GM21528 (cell line): Measurements from ENCODE around the gene DMC1.

Experiments
- ATAC-seq: cut with Tn5 transposase; IDR thresholded peaks from one replicate; pipeline ENCODE4 v1.9.1; 2021; ENCODE audit warnings: mild to moderate bottlenecking, moderate library complexity; ENCODE audit not compliant: unreplicated experiment, low FRiP score

DMC1 gene

DNA sequence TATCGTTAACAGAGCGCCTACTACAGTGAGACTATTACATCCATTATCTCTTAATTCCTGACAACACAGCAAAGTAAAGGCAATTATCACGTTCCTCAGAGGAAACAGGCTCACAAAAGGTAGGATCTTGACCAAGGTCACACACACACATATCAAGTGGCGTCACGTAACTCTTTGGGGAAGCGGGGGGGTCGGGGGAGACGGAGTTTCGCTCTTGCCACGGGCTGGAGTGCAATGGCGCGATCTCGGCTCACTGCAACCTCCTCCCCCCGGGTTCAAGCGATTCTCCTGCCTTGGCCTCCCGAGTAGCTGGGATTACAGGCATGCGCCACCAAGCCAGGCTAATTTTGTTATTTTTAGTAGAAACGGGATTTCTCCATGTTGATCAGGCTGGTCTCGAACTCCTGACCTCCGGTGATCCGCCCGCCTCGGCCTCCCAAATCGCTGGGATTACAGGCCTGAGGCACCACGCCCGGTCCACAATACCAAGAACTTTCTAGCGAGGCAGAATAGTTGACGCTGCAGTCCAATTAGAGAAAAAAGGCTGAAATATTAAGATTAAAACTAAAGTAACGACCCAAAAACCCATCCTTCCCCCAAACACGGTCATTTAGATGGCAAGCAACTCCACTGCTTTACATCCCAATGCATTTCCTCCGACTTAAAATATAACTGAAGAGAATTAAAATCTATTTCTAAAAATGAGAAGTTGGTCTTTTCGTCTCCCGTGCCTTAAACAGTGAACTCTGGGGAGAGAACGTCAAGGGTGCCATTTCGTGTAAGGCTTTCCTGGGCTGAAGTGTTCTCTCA is 65.0 kb downstream of the DMC1 start:
- no peak for ATAC-seq

DNA sequence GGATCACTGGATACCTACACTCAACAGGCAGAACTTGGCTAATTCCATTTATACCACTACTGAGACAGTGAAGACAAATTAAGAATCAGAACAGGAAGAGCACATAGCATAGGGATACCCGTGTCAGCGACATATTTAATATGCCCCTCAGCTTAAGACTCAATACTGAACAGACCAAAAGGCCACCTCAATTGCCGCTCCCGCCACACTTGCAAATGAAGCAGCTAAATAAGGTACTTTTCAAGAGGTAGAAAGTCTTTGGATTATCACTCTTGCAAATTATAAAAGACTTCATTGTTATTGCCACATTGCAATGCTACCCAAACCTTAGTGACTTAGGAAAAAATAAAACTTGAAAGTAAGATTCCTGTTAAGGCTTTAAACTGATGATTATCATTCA is 67.0 kb downstream of the DMC1 start:
- ATAC-seq, result no peak

DNA sequence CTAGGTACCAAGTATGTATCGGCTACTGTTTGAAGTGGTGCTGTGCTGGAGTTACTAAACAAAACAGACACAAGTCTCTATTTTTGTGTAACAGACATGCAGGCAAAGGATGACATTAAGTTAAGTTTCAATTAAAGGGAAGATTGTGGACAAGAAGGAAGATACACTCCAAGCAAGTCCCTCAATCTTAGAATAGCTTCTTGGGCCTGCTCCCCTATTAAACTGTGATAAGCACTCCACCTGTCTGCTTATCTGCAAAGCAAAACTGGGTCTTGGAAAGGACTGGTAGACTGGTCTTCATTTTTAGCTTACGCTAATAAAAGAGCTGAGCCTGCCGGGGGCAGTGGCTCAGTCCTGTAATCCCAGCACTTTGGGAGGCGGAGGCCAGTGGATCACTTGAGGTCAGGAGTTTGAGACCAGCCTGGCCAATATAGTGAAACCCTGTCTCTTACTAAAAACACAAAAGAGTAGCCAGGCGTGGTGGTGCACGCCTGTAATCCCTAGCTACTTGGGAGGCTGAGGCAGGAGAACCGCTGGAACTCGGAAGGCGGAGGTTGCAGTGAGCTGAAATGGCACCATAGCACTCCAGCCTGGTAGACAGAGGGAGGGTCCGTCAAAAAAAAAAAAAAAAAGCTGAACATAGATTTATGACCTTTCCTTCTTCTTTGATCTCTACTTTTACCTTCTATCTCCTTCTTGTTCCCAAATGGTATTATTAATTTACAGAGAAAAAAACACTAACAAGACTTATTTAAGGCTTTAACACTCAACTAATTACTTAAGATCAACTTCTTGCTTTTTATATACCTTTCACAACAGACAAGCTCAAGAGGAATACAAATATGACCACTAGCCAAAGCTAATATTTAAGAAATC is 67.9 kb downstream of the DMC1 start:
- ATAC-seq, result no peak

DNA sequence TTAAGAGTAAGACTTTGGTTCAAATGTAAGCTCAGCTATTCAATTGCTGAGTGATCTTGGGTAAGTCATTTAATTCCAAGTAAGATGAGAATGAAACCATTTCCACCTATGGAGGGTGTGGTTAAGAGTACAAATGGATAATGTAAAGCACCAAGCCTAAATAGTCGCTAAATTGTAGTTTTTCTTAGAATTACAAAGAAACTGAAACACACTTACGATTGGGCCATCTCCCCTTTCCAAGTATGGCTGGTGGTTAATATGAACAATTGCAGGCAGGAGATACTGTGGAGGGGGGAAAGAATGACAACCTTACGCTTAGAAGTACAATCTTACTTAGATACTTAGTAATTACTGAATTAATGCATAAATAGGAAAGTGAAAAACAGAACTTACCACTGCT is 72.1 kb downstream of the DMC1 start:
- ATAC-seq, result no peak

DNA sequence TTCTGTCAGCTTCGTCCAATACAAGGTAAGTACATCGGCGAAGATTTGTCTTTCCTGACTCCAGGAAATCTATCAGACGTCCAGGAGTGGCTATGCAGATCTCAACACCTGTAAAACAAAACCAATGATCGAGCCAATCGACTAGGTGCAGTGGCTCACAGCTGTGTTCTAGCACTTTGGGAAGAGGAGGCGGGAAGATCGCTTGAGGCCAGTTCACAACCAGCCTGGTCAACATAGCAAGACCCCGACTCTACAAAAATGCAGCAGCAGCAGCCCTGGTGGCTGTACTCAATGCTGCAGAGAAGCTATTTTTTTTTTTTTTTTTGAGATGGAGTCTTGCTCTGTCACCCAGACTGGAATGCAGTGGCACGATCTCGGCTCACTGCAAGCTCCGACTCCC is 75.0 kb downstream of the DMC1 start:
- no peak for ATAC-seq

DNA sequence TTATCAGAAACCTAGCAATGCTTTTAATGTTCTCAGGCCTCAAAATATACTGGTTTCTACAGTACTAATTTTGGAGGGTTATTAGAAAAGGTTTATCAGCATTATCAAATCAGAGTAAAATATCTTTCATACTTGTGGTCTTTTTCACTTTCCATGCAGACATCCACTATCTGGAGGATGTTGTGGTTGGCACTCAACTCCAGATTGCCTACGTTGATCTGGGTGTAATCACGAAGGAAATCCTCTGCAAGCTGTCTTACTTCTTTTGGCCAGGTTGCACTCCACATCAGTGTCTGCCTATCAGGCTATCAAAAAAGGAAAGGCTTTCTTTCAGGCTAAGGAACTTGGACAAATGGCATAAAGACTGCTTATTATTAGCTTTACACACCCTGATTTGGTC is 75.5 kb downstream of the DMC1 start:
- ATAC-seq, result no peak

DNA sequence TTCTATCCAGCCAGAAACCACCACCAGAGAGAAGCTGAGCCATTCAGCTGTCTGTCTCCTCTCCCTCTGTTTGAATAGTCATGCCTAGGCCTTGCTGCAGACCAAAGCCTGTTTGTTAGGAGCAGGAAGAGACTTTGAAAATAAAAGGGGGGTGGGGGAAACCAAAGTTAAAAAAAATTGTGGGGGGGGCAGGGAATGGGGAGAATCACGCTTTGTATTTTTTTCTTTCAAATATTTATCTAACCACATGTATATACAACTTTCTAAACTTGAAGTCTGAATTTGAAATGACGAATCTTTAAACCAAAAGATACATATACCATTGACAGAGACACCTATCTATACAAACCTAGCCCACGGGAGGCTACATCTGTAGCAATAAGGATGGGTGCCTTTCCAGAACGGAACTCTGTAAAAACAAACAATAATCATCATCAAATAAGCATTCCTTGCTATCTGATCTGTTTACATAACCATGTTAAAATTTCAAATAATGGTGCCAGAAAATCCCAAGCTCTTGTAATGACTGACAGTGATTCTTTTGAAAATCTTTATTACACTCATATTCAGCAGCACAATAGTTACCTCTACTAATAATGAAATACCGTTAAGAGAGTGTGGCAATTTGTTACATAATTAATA is 78.2 kb downstream of the DMC1 start:
- no peak for ATAC-seq

DNA sequence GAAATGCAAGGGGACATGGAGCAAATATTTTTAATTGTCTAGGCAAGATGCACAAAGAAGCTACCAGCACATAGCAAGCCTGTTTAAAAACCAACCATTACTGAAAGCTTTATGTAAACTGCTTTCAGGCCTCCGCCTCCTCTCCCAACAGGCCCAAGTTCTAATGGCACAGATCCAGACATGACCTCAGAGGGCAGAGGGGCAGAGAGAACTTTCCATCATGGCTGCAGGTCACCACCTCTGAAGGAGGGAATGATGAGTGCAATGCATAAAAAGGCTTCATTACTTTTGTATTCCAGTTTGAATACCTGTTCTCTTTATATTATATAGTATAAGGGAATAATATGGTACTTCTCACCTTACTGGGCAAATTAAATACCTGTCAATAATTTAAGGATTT is 79.1 kb downstream of the DMC1 start:
- no peak for ATAC-seq

DNA sequence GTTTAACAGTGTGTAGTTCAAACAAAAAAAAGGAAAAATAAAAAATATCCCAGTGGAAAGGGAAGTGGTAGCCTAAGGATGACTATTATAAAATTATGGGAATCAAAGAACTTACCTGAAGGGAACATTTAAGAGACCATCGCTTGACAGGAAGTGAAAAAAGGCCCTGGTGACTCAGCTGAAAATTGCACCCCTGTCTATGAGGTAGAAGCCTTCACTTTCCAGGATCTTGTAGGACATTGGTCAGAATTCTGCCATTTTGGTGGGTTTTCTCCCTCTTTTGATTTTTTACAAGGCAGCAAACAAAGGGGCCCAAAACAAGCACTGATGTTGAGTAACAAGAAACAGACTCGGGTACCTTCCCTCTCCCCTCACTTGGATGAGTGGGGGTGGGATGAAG is 79.5 kb downstream of the DMC1 start:
- ATAC-seq, result no peak

DNA sequence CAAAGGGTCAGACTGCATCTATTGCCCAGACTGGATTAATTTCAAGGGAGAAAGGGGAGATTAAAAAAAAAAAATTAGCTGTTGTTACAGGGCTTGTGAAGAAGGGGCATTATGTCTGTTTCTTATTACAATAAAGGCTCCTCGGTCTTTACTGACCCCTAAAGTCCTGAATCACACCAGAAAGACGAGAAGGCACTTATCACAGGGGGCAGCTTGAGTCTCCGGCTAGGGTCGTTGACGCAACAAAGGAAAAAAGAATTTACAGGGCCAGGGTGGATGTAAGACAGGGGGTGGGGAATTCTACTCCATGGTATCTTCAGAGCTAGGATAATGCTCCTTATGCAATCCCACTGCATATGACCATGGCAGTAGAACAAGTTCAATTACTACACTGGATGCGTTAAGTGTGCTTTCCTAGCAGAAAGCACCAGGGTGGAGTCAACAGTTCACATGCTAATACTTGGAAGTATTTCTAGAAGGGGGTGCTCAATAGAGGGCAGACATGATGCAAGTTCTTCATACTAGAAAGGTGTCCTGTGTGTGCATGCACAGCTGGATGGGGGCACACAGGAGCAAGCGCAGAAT is 80.3 kb downstream of the DMC1 start:
- no peak for ATAC-seq

DNA sequence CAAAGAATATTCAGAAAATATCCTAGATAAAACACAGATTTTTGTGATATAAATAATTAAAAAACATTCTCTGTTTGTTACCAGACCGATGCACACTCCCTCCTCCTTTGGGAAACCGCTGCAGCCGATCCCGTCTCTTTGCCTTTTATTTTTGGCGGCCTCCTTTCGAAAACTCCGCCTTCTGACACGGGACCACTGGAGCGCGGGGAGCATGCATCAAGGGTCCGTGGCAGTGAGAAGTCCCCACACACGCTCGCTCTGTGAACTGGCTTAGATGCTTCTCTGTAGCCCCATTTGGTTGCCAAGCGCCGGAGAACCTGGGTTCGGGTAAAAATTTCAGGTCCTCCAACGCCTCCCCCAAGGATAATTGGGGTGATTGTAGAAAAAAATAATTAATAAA is 80.8 kb downstream of the DMC1 start:
- ATAC-seq, result no peak

DNA sequence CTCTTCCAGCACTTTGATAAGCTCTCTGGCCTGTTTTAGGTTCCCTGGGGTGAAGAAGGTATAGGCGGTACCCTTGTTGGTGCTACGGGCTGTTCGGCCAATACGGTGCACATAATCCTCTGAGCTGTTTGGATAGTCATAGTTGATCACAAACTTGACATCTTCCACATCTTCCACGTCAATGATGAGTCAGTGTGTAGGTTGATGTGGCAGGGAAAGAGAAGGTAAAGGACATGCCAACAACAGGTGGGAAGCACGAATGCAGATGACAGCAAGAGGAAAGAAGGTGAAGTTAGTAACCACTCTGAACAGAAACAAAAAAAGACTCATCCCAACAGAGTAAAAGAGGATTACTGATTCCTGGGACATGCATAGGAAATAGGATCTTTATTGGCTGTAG is 82.0 kb downstream of the DMC1 start:
- ATAC-seq, result no peak

DNA sequence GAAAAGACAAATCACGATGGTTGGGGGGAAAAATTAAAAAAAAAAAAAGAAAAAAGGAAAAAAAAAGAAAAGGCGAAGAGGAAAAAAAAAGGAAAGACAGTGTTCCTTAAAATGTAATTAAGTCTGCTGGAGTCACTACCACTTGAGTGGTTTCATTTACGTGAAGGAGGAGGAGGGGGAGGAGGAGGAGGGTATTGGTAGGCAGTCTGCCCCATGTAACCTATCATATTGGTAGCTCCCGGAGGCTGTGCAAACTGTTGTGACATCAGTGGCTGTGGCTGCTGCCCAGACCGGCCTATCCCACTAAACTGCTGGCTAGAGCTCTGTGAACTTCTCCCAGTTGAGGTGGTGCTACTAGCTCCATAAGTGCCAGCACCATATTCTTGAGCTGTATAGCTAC is 84.2 kb downstream of the DMC1 start:
- no peak for ATAC-seq

DNA sequence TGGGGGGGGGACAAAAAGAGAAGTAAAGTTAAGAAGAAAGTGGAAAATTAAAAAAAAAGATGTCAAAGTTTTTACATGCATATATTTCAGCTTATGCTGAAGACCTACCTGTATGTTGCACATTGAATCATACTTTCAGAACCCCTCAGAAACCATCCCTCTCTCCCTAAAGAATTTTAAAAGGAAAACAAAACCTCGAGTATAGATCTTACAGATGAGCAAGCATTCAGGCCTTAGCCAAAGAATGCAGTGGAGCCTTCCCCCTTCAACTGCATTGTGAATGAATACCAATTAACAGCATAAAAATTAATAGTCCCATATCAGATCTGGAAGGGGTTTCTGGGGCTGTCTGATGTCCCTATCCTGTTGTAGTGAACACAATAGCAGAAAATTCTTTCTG is 85.7 kb downstream of the DMC1 start:
- ATAC-seq, result no peak

DNA sequence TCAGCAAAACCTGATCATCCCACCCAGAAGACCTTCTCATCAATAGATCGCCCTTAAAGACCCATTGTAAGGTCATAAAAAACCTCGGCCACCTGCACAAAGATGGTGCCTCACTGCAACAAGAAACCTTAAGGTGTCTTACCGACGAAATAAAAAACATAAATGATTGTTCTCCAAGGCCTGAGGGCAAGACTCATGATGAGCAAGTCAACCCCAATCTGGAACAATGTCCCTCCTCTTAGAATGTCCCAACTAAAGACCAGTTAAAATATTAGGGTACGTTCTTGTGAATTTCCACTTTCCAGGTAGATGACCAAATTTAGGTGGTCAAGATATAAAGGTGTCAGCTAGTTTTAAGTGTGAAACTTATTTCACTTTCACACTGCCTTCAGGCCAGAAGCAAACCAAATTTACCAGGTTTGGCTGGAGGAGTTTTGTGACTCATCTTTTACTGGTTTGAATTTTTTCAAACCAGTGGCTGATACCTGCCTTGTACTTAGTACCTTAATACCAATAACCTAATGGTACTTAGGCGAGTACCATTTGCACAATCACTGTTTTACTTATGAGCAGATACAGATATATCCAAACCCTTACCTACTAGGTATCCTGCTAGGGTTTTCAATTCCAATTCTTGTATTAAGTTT is 87.2 kb downstream of the DMC1 start:
- no peak for ATAC-seq

DNA sequence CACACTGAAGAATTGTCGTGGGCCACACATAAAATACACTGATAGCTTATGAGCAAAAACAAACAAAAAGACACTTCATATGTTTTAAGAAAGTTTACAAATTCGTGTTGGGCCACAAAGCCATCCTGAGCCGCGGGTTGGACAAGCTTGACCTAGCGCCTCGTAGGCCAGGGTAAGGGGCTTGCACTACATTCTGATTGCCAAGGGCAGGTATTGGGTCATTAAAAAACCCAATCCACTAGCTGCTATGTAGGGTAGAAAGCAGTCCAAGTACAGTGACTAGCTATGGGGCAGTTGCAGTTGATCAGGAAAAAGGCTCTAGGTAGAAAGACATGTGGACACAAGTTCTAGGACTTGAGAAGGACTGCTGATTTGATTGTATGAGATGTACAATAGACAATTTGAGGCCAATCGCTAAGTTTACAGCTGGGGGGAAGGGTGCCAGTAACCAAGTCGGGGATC is 88.1 kb downstream of the DMC1 start:
- no peak for ATAC-seq

DNA sequence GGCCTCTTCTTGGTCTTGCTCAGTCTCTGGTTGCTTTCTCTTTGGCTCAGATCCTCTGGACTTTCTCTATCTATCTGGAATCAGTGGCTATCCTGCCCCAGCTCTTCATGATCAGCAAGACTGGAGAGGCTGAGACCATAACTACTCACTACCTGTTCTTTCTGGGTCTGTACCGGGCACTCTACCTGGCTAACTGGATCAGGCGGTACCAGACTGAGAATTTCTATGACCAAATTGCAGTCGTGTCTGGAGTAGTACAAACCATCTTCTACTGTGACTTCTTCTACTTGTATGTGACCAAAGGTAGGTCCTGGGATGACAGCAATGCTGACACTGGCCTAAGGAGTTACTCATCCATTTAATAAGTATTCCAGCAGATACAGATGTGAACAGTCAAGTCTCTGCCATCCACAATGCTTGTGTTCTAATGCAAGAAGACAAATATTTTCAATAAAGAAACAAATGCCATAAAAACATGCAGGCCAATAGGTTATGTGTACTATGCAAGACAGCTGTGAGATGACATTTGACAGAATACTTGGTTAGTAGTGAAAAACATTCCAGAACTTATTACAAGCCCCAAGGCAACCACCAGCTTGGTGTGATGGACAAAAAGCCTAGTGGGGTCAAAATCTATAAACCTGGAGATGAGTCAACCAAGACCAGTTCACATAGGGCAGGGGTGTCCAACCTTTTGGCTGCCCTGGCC is 88.7 kb downstream of the DMC1 start:
- no peak for ATAC-seq

DNA sequence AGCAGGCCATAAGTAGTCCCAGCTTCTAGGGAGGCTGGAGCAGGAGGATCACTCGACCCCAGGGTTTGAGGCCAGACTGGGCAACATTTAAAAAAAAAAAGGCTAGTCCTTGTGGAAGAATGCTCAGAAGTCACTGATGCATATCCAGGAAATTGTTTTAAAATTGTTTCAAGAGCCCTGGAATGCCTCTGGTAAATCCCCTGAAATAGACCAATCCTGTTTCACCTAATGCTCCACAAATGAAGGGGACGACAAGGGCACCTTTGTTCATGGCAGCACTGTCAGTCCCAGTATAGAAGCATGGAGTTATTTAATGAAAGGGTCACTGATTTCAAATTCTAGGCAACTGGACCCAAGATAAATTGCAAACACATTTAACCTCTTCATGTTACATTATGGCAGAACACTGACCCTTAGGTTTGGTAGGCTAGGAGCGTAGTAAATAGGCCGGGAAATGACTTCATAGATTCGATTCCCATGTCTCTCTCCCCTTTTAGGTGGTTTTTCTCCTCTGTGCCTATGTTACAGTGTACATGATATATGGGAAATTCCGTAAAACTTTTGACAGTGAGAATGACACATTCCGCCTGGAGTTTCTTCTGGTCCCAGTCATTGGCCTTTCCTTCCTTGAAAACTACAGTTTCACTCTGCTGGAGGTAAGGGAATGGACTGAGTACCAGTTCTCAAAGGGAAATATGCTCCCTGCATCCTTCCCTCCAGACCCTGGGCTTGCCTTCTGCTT is 90.7 kb downstream of the DMC1 start:
- ATAC-seq, result no peak

DNA sequence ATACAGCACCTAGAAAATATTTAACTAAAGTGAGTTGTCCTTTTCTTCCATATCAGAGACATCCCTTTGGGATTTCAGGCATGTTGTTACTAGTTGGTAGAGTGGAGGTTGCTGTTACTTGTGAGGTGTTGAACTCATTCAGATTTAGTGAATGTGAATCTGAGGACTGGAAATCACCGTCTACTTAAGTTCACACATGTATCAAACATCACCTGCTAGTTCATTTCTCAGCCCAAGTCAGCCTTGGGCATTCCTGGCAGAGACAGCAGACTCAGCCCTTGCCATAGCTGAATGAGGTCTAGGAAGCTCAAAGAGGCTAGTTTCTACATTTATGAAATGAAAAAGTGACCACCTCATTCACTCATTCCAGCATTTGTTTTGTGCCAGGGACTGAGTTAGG is 92.4 kb downstream of the DMC1 start:
- no peak for ATAC-seq
